ENCODE data around the gene MACROD2.

Gene MACROD2

GRCh38 chr20:14178952-14179351 lies 183.6 kb downstream of the MACROD2 start:
- Histone ChIP-seq H2AFZ (no peak overlapping the region), H3K9ac (no peak overlapping the region), H3K27ac (no peak overlapping the region), H3K27me3 (ENCODE audit: control insufficient read depth, insufficient read depth, low read length) (no peaks in the 10 kb centered on the region), H3K4me2 (ENCODE audit: low read length) (no peak overlapping the region), H3K9me3 (ENCODE audit: control insufficient read depth, low read length) (no peaks in the 10 kb centered on the region), H3K36me3 (ENCODE audit: control insufficient read depth, insufficient read depth, low read length) (no peaks in the 10 kb centered on the region), H3K79me2 (no peaks in the 10 kb centered on the region), H3K4me1 (no peaks in the 10 kb centered on the region), H3K4me3 (ENCODE audit: low read depth, low read length) (no peak overlapping the region)
- no peak for TF ChIP-seq CTCF (IDR thresholded peaks at IDR 0.05)

- H3K9ac ChIP-seq = no peak overlapping the region
- H3K9me3 ChIP-seq (ENCODE audit: control insufficient read depth, low read length) = no peaks in the 10 kb centered on the region
- no peak overlapping the region for H3K27ac ChIP-seq
- peaks cover 6% of the 10 kb centered on the region for H3K4me1 ChIP-seq
- H3K27me3 ChIP-seq (ENCODE audit: control insufficient read depth, insufficient read depth, low read length) = no peaks in the 10 kb centered on the region
- peak; percentile 36 for TF ChIP-seq CTCF (IDR thresholded peaks at IDR 0.05)
- H3K79me2 ChIP-seq = no peaks in the 10 kb centered on the region
- no peak overlapping the region for H2AFZ ChIP-seq
- H3K36me3 ChIP-seq (ENCODE audit: control insufficient read depth, insufficient read depth, low read length) = no peaks in the 10 kb centered on the region
- H3K4me2 ChIP-seq (ENCODE audit: low read length) = no peak overlapping the region
- no peak overlapping the region for H3K4me3 ChIP-seq (ENCODE audit: low read depth, low read length)
These were observed 194.6 kb downstream of the MACROD2 start for GRCh38 chr20:14189794-14190402.

GRCh38 chr20:14191559-14191958 lies 196.2 kb downstream of the MACROD2 start:
- H3K36me3 ChIP-seq (ENCODE audit: control insufficient read depth, insufficient read depth, low read length) = no peaks in the 10 kb centered on the region
- no peak overlapping the region for H3K27ac ChIP-seq
- no peak overlapping the region for H3K4me2 ChIP-seq (ENCODE audit: low read length)
- no peak overlapping the region for H2AFZ ChIP-seq
- no peaks in the 10 kb centered on the region for H3K79me2 ChIP-seq
- H3K9me3 ChIP-seq (ENCODE audit: control insufficient read depth, low read length) = no peaks in the 10 kb centered on the region
- H3K4me1 ChIP-seq = peaks cover 10% of the 10 kb centered on the region
- no peak overlapping the region for H3K9ac ChIP-seq
- no peak for TF ChIP-seq CTCF (IDR thresholded peaks at IDR 0.05)
- H3K4me3 ChIP-seq (ENCODE audit: low read depth, low read length) = no peak overlapping the region
- H3K27me3 ChIP-seq (ENCODE audit: control insufficient read depth, insufficient read depth, low read length) = no peaks in the 10 kb centered on the region

- H3K9me3 ChIP-seq (ENCODE audit: control insufficient read depth, low read length) = no peaks in the 10 kb centered on the region
- no peak overlapping the region for H3K27ac ChIP-seq
- H3K36me3 ChIP-seq (ENCODE audit: control insufficient read depth, insufficient read depth, low read length) = no peaks in the 10 kb centered on the region
- no peaks in the 10 kb centered on the region for H3K27me3 ChIP-seq (ENCODE audit: control insufficient read depth, insufficient read depth, low read length)
- peaks cover 10% of the 10 kb centered on the region for H3K4me1 ChIP-seq
- H3K9ac ChIP-seq = no peak overlapping the region
- TF ChIP-seq CTCF (IDR thresholded peaks at IDR 0.05) = no peak
- H3K4me3 ChIP-seq (ENCODE audit: low read depth, low read length) = no peak overlapping the region
- H3K79me2 ChIP-seq = no peaks in the 10 kb centered on the region
- H3K4me2 ChIP-seq (ENCODE audit: low read length) = no peak overlapping the region
- H2AFZ ChIP-seq = no peak overlapping the region
These were observed 198.1 kb downstream of the MACROD2 start for GRCh38 chr20:14193443-14193842.

GRCh38 chr20:14193885-14194284 lies 198.6 kb downstream of the MACROD2 start:
- no peak overlapping the region for H3K4me3 ChIP-seq (ENCODE audit: low read depth, low read length)
- no peak overlapping the region for H2AFZ ChIP-seq
- H3K4me2 ChIP-seq (ENCODE audit: low read length) = no peak overlapping the region
- H3K27me3 ChIP-seq (ENCODE audit: control insufficient read depth, insufficient read depth, low read length) = no peaks in the 10 kb centered on the region
- no peaks in the 10 kb centered on the region for H3K79me2 ChIP-seq
- no peak overlapping the region for H3K27ac ChIP-seq
- TF ChIP-seq CTCF (IDR thresholded peaks at IDR 0.05) = no peak
- no peaks in the 10 kb centered on the region for H3K9me3 ChIP-seq (ENCODE audit: control insufficient read depth, low read length)
- no peak overlapping the region for H3K9ac ChIP-seq
- no peaks in the 10 kb centered on the region for H3K36me3 ChIP-seq (ENCODE audit: control insufficient read depth, insufficient read depth, low read length)
- H3K4me1 ChIP-seq = peaks cover 10% of the 10 kb centered on the region

All from parathyroid adenoma (tissue), 2 donors.